ENCODE measurements around the gene EHMT1.

The EHMT1 gene

DNA sequence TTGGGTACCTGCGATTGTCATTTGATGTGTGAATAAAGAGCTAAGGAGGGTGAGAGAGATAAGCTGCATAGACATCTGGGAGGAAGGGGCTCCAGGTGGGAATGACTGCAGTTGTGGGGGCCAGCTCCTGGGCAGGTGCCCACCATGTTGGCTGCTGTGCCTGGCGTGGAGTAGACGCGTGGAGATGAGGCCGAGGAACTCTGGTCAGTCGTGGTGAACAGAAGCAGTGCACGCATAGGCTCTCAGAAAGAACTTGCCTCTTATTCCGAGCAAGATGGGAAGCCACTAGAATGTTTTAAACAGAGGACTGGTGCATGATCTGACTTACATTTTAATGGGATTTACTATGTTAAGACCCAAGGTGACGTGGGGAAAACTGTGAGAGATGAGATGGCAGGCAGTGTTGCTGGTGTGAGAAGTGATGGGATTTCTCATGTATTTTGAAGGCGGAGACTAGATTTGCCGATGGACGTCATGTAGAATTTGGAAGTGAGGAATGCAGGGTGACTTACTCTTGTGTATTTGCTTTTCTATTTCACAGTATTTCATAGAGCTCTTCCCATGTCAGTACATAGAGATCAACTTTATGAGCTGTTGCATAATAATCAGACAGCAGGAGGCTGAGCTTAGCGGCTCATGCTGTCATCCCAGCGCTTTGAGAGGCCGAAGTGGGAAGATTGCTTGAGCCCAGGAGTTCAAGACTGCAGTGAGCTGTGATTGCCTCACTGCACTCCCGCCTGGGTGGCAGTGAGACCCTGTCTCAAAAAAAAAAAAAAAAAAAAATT lies 71.1 kb downstream of the EHMT1 start:
- no peak overlapping the region for H3K4me3 ChIP-seq (ENCODE audit: low read depth, low read length)
- no peak for TF ChIP-seq CTCF (IDR thresholded peaks at IDR 0.05; ENCODE audit: low read depth, low read length)

- no peak for TF ChIP-seq CTCF (IDR thresholded peaks at IDR 0.05; ENCODE audit: low read depth, low read length)
- H3K4me3 ChIP-seq (ENCODE audit: low read depth, low read length): no peak overlapping the region
Measured at GRCh38 chr9:137690930-137691645, 72.3 kb downstream of the EHMT1 start.

DNA sequence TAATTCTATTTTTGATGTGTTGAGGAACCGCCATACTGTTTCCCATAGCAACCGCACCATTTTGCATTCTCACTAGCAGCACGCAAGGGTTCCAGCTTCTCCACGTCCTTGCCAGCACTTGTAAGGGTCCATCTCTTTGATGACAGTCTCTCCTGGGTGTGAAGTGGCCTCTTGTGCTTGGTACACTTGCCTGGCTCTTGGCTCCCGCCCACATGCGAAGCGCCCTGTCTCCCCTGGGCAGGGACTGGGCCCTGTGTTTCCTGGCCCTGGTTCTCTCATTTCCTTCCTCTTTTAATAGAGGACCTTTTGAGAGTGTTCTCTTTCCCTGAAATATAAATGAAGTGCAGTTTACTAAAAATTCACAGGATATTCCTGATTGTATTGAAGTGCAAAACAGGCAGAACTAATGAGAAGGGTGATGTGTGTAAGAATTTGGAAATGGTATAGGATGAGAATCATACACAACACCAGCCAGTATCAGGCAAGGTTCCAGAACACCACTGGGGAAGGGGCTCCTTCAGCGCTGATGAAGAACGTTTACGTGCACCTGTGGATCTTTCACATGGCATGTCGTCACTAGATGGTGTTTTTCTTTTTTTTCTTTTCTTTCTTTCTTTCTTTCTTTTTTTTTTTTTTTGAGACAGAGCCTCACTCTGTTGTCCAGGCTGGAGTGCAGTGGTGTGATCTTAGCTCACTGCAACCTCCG lies 73.0 kb downstream of the EHMT1 start:
- TF ChIP-seq CTCF (IDR thresholded peaks at IDR 0.05; ENCODE audit: low read depth, low read length): no peak
- H3K4me3 ChIP-seq (ENCODE audit: low read depth, low read length): no peak overlapping the region

DNA sequence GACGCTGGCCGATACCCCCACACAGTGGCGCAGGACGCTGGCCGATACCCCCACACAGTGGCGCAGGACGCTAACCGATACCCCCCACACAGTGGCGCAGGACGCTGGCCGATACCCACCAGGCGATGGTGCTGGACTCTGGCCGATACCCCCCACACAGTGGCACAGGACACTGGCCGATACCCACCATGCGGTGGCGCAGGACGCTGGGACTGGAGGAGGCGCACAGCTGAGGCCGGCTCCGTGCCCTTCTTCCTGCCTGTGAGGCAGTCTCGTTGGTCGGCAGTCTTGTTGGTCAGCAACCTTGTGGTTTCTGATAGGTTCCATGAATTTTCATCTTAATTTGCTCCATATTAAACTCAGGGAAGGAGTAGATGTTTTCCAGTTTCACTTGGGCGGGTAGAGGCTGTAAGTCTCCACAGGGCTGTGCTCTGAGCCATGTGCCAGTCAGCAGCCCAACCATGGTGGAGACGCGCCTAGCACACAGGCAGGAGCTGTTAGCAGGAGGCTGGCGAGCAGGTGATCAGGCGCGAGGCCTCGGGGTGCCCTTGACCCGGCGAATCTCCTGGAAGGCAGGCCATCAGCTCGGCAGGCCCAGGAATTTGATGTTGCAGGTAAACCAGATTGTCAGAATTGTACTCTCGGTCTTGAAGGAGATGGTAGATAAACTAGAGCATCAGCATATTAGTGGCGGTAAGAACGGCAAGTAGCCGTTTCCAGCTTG lies 75.6 kb downstream of the EHMT1 start:
- no peak for TF ChIP-seq CTCF (IDR thresholded peaks at IDR 0.05; ENCODE audit: low read depth, low read length)
- no peak overlapping the region for H3K4me3 ChIP-seq (ENCODE audit: low read depth, low read length)

GRCh38 chr9:137694962-137695875 lies 76.4 kb downstream of the EHMT1 start:
- H3K4me3 ChIP-seq (ENCODE audit: low read depth, low read length): no peak overlapping the region
- TF ChIP-seq CTCF (IDR thresholded peaks at IDR 0.05; ENCODE audit: low read depth, low read length): peak; percentile 43

GRCh38 chr9:137696136-137696925 lies 77.5 kb downstream of the EHMT1 start:
- H3K4me3 ChIP-seq (ENCODE audit: low read depth, low read length): no peak overlapping the region
- TF ChIP-seq CTCF (IDR thresholded peaks at IDR 0.05; ENCODE audit: low read depth, low read length): no peak
